ENCODE data around the gene TIMP1. TPM values are rescaled to one million over a fixed set of nuclear protein-coding genes. Genes with fewer than 3 reads are reported as not detected.

Gene TIMP1
- total RNA-seq, 1 experiment from 2014 or later, result 3.9 TPM

- no peak for TF ChIP-seq CTCF (IDR thresholded peaks at IDR 0.05; ENCODE audit: insufficient read depth in 1 of 2, low read depth in 1 of 2, low read length in 1 of 2, severe bottlenecking in 1 of 2, unreplicated experiment in 1 of 2)
- ChIA-PET POLR2A (no interaction called here), CTCF (no interaction called here)
- peaks cover 39% of the 10 kb centered on the region for H3K36me3 Mint-ChIP-seq (ENCODE audit: insufficient read depth, unreplicated experiment)
- H3K4me3 Mint-ChIP-seq (ENCODE audit: unreplicated experiment), result no peak overlapping the region
- Histone ChIP-seq H3K4me1 (no peaks in the 10 kb centered on the region), H3K4me3 (ENCODE audit: low read depth, low read length) (no peak overlapping the region), H3K9me3 (no peaks in the 10 kb centered on the region), H3K36me3 (ENCODE audit: control insufficient read depth, insufficient read depth, low read length) (no peaks in the 10 kb centered on the region; the same call in 1 of the 2 replicates), H3K27me3 (replicated peaks; ENCODE audit: control insufficient read depth, insufficient read depth, low read length) (no peaks in the 10 kb centered on the region)
- intact Hi-C loops (cut with micrococcal nuclease; ENCODE audit: unreplicated experiment), result no loop called here
- H3K27me3 Mint-ChIP-seq (ENCODE audit: insufficient read depth, unreplicated experiment), result no peaks in the 10 kb centered on the region
- no TSS peak for BruUV-seq (replicated peaks)
- H3K27ac Mint-ChIP-seq (ENCODE audit: unreplicated experiment), result peak overlapping the region; percentile 63
- no peaks in the 10 kb centered on the region for H3K4me1 Mint-ChIP-seq (ENCODE audit: low read depth, unreplicated experiment)
- H3K9me3 Mint-ChIP-seq (ENCODE audit: unreplicated experiment), result no peaks in the 10 kb centered on the region
- DNase-seq, result no peak
Measured at GRCh38 chrX:47572773-47573340, 9.4 kb upstream of the TIMP1 start.

GRCh38 chrX:47573341-47574075 is 8.7 kb upstream of the TIMP1 start:
- Mint-ChIP-seq H3K36me3 (ENCODE audit: insufficient read depth, unreplicated experiment) (peaks cover 39% of the 10 kb centered on the region), H3K27ac (ENCODE audit: unreplicated experiment) (no peak overlapping the region), H3K27me3 (ENCODE audit: insufficient read depth, unreplicated experiment) (no peaks in the 10 kb centered on the region), H3K4me3 (ENCODE audit: unreplicated experiment) (peak overlapping the region; percentile 13), H3K9me3 (ENCODE audit: unreplicated experiment) (no peaks in the 10 kb centered on the region), H3K4me1 (ENCODE audit: low read depth, unreplicated experiment) (no peaks in the 10 kb centered on the region)
- ChIA-PET POLR2A (no interaction called here), CTCF (no interaction called here)
- intact Hi-C loops (cut with micrococcal nuclease; ENCODE audit: unreplicated experiment), result no loop called here
- H3K4me3 ChIP-seq (ENCODE audit: low read depth, low read length), result no peak overlapping the region
- no peaks in the 10 kb centered on the region for H3K4me1 ChIP-seq
- H3K27me3 ChIP-seq (replicated peaks; ENCODE audit: control insufficient read depth, insufficient read depth, low read length), result no peaks in the 10 kb centered on the region
- no TSS peak for BruUV-seq (replicated peaks)
- no peaks in the 10 kb centered on the region for H3K9me3 ChIP-seq
- H3K36me3 ChIP-seq (ENCODE audit: control insufficient read depth, insufficient read depth, low read length), result no peaks in the 10 kb centered on the region; the same call in 1 of the 2 replicates
- TF ChIP-seq CTCF (IDR thresholded peaks at IDR 0.05; ENCODE audit: insufficient read depth in 1 of 2, low read depth in 1 of 2, low read length in 1 of 2, severe bottlenecking in 1 of 2, unreplicated experiment in 1 of 2), result no peak
- DNase-seq, result no peak

GRCh38 chrX:47574076-47574546 is 8.1 kb upstream of the TIMP1 start:
- ChIA-PET CTCF (no interaction called here), POLR2A (no interaction called here)
- no peaks in the 10 kb centered on the region for H3K4me1 Mint-ChIP-seq (ENCODE audit: low read depth, unreplicated experiment)
- H3K4me1 ChIP-seq, result no peaks in the 10 kb centered on the region
- no peak for TF ChIP-seq CTCF (IDR thresholded peaks at IDR 0.05; ENCODE audit: insufficient read depth in 1 of 2, low read depth in 1 of 2, low read length in 1 of 2, severe bottlenecking in 1 of 2, unreplicated experiment in 1 of 2)
- no TSS peak for BruUV-seq (replicated peaks)
- no peak for DNase-seq
- H3K27me3 Mint-ChIP-seq (ENCODE audit: insufficient read depth, unreplicated experiment), result no peaks in the 10 kb centered on the region
- H3K4me3 ChIP-seq (ENCODE audit: low read depth, low read length), result no peak overlapping the region
- intact Hi-C loops (cut with micrococcal nuclease; ENCODE audit: unreplicated experiment), result no loop called here
- H3K4me3 Mint-ChIP-seq (ENCODE audit: unreplicated experiment), result no peak overlapping the region
- no peaks in the 10 kb centered on the region for H3K9me3 ChIP-seq
- peaks cover 33% of the 10 kb centered on the region for H3K36me3 Mint-ChIP-seq (ENCODE audit: insufficient read depth, unreplicated experiment)
- no peaks in the 10 kb centered on the region for H3K27me3 ChIP-seq (replicated peaks; ENCODE audit: control insufficient read depth, insufficient read depth, low read length)
- H3K27ac Mint-ChIP-seq (ENCODE audit: unreplicated experiment), result no peak overlapping the region
- no peaks in the 10 kb centered on the region for H3K9me3 Mint-ChIP-seq (ENCODE audit: unreplicated experiment)
- H3K36me3 ChIP-seq (ENCODE audit: control insufficient read depth, insufficient read depth, low read length), result no peaks in the 10 kb centered on the region; the same call in 1 of the 2 replicates

Data from Caco-2 (cell line).